Erythroblast (primary cell): ENCODE measurements around the gene LRP1B.

ENCODE experiments used
- GATA1 ChIP-seq: IDR thresholded peaks from 2 replicates; pipeline ENCODE4 v1.6.1; 2011; ENCODE audit warnings: low read depth, mild to moderate bottlenecking, control low read depth, low read length, moderate library complexity
- POLR2A ChIP-seq: IDR thresholded peaks from 2 replicates; pipeline ENCODE4 v1.6.1; 2011; ENCODE audit warnings: mild to moderate bottlenecking, low read length

DNA sequence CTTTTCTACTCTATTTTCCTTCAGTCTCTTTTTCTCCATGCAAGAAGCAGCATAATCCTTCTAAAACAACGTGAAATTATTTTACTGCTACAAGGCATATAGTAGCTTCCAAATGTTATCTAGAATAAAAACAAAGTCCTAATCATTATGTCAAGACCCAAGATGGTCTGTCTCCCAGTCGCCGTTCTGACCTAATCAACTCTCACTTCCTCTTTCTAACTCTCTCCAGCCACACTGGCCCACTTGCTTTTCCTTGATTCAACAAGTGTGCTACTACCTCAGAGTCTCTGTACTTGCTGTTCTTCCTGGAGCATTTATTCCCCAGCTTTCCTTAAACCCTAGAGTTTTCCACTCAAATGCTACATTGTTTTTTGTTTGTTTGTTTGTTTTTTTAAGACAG lies 1491.2 kb downstream of the LRP1B start:
- TF ChIP-seq POLR2A (no peak), GATA1 (no peak)
